ENCODE results near the gene NUMBL.
"Not testable (repeated sequence)": the region's sequence is repeated elsewhere in the genome, so short reads cannot be mapped to it uniquely, and the experiment has no call there.

NUMBL gene

GRCh38 chr19:40629346-40629745, 61.1 kb downstream of the NUMBL start:
- no peak for DNase-seq (ENCODE audit: low spot score)

GRCh38 chr19:40627486-40628279, 62.8 kb downstream of the NUMBL start:
- no peak for DNase-seq (ENCODE audit: low spot score)

DNA sequence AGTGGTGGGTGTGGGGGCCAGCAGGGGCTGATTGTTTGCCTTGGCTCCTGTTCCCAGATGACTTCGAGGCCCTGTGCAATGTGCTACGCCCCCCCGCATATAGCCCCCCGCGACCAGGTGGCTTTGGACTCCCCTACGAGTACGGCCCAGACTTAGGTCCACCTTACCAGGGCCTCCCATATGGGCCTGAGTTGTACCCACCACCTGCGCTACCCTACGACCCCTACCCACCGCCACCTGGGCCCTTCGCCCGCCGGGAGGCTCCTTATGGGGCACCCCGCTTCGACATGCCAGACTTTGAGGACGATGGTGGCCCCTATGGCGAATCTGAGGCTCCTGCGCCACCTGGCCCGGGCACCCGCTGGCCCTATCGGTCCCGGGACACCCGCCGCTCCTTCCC, 63.5 kb downstream of the NUMBL start:
- DNase-seq (ENCODE audit: low spot score): no peak

GRCh38 chr19:40625406-40626120, 64.9 kb downstream of the NUMBL start:
- no peak for DNase-seq (ENCODE audit: low spot score)

DNA sequence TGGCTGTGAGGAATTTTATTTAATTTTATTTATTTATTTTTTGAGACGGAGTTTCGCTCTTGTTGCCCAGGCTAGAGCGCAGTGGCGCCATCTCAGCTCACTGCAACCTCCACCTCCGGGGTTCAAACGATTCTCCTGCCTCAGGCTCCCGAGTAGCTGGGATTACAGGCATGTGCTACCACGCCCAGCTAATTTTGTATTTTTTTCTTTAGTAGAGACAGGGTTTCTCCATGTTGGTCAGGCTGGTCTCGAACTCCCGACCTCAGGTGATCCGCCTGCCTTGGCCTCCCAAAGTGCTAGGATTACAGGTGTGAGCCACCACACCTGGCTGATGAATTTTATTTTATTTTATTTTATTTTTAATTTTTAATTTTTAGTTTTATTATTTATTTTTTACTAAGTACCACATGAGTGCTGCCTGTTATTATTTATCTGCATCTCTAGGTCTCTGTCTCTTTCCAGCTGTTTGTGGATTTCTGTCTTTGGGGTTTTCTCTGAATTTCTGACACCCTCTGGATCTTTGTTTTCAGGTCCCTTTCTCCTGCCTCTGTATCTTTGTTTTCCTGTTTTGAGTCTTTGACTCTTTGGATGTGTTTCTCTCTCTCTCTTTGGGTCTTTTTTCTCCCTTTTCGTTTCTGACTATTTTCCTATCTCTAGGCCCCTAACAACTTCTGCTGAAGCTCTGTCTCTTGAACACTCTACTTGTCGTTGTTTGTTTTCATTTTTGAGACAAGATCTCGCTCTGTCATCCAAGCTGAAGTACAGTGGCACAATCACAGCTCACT, 65.9 kb downstream of the NUMBL start:
- not testable (repeated sequence) for DNase-seq (ENCODE audit: low spot score)

GRCh38 chr19:40623403-40624251, 66.8 kb downstream of the NUMBL start:
- DNase-seq (ENCODE audit: low spot score): peak; percentile 29

- DNase-seq (ENCODE audit: low spot score): no peak
Observed at GRCh38 chr19:40622773-40623075, 67.7 kb downstream of the NUMBL start.

GRCh38 chr19:40621966-40622772, 68.3 kb downstream of the NUMBL start:
- DNase-seq (ENCODE audit: low spot score): no peak

DNA sequence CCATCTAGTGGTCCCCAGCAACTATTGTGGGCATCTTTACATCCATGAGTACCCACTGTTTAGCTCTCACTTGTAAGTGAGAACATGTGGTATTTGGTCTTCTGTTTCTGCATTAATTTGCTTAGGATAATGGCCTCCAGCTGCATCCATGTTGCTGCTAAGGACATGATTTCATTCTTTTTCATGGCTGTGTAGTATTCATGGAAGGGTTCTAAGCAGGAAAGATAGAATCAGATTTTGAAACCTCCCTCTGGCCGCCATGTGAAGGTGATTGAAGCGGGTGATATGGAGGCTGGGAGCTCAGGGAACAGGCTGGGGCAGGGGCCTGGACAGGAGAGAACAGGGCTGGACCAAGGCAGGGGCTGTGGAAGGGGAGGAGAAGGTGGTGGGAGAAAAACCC, 69.2 kb downstream of the NUMBL start:
- no peak for DNase-seq (ENCODE audit: low spot score)

DNA sequence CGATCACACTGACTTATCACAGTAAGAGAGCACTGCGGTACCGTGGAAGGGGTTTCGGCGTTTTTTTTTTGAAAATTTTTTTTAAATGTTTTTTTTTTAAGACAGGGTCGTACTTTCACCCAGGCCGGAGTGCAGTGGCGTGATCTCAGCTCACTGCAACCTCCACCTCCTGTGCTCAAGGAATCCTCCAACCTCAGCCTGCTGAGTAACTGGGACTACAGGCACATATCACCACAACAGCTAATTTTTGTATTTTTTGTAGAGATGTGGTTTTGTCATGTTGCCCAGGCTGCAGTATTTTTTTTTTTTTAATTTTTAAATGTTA, 70.3 kb downstream of the NUMBL start:
- DNase-seq (ENCODE audit: low spot score): no peak

GRCh38 chr19:40619333-40620160, 70.9 kb downstream of the NUMBL start:
- no peak for DNase-seq (ENCODE audit: low spot score)

GRCh38 chr19:40617961-40618360, 72.5 kb downstream of the NUMBL start:
- DNase-seq (ENCODE audit: low spot score): no peak

GRCh38 chr19:40616941-40617340, 73.5 kb downstream of the NUMBL start:
- DNase-seq (ENCODE audit: low spot score): no peak

DNA sequence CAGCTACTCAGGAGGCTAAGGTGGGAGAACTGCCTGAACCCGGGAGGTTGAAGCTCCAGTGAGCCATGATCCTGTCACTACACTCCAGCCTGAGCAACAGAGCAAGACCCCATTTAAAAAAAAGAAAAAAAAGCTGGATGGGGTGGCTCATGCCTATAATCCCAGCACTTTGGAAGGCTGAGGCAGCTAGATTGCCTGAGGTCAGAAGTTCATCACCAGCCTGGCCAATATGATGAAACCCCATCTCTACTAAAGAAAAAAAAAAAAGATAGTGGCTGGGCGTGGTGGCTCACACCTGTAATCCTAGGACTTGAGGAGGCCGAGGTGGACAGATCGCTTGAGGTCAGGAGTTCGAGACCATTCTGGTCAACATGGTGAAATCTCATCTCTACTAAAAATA, 74.3 kb downstream of the NUMBL start:
- no peak for DNase-seq (ENCODE audit: low spot score)

Measured in cerebellar cortex (tissue), 1 donor.